IPS-18a (cell line): ENCODE measurements around the gene C1QTNF3.

Source experiments
- H3K27ac ChIP-seq: one replicate; pipeline ENCODE4 v1.5.1; 2013; ENCODE audit warnings: low read length
- H3K27me3 ChIP-seq: one replicate; pipeline ENCODE4 v1.6.1; 2013; ENCODE audit warnings: mild to moderate bottlenecking, low read length; ENCODE audit not compliant: control insufficient read depth, insufficient read depth
- H3K36me3 ChIP-seq: one replicate; pipeline ENCODE4 v1.6.1; 2013; ENCODE audit warnings: low read depth, low read length; ENCODE audit not compliant: control insufficient read depth
- H3K4me1 ChIP-seq: one replicate; pipeline ENCODE4 v1.6.1; 2013; ENCODE audit warnings: low read depth, low read length; ENCODE audit not compliant: control insufficient read depth
- H3K4me3 ChIP-seq: one replicate; pipeline ENCODE4 v1.5.1; 2013; ENCODE audit warnings: low read length
- H3K9ac ChIP-seq: one replicate; pipeline ENCODE4 v1.6.1; 2013; ENCODE audit warnings: mild to moderate bottlenecking, low read length, moderate library complexity
- H3K9me3 ChIP-seq: one replicate; pipeline ENCODE4 v1.6.1; 2013; ENCODE audit warnings: low read depth, low read length; ENCODE audit not compliant: control insufficient read depth

C1QTNF3 gene

GRCh38 chr5:33968211-33969005, 74.6 kb downstream of the C1QTNF3 start:
- no peaks in the 10 kb centered on the region for H3K36me3 ChIP-seq
- no peaks in the 10 kb centered on the region for H3K9me3 ChIP-seq
- H3K4me3 ChIP-seq = no peak overlapping the region
- no peaks in the 10 kb centered on the region for H3K27me3 ChIP-seq
- no peak overlapping the region for H3K9ac ChIP-seq
- H3K27ac ChIP-seq = no peak overlapping the region
- no peaks in the 10 kb centered on the region for H3K4me1 ChIP-seq
